Common myeloid progenitor, CD34-positive (primary cell): Measurements from ENCODE around the gene TCF20.

Experiments used
- CTCF ChIA-PET: fragments of 350-600 bp; sonication (Branson Sonifier 250); formaldehyde crosslinking; loops from one replicate; lab custom pipeline; 2021; ENCODE audit warnings: antibody characterized with exemption; lab: Charles Lee
- POLR2A ChIA-PET: fragments of 350-600 bp; sonication (Branson Sonifier 250); formaldehyde crosslinking; loops from one replicate; lab custom pipeline; 2021; ENCODE audit warnings: antibody characterized with exemption; lab: Charles Lee
- DNase-seq, 3 donors: peaks; one replicate each; pipeline versions ENCODE4 v3.0.0 to v3.0.0-alpha.2; 2013
- H3K27ac ChIP-seq, 2 experiments: 1 replicate in 1 of 2; 2 replicates in 1 of 2; pipeline ENCODE4 v1.7.0; 2013; ENCODE audit warnings: inconsistent platforms in 2 of 2, low read length in 2 of 2, mild to moderate bottlenecking in 2 of 2, low read depth in 1 of 2, moderate library complexity in 1 of 2; ENCODE audit not compliant: severe bottlenecking in 2 of 2, insufficient read depth in 1 of 2, poor library complexity in 1 of 2
- H3K27me3 ChIP-seq, 5 experiments: replicated peaks in 2 of 5; 1 replicate in 3 of 5; 2 replicates in 2 of 5; pipeline versions ENCODE4 v1.6.1 to v1.7.0; 2013; ENCODE audit warnings: low read length in 4 of 5, mild to moderate bottlenecking in 2 of 5, moderate library complexity in 2 of 5, inconsistent platforms in 1 of 5; ENCODE audit not compliant: insufficient read depth in 5 of 5, control insufficient read depth in 4 of 5
- H3K36me3 ChIP-seq, 4 experiments: 1 replicate in 2 of 4; 2 replicates in 2 of 4; pipeline versions ENCODE4 v1.6.1 to v1.7.0; 2013; ENCODE audit warnings: low read length in 3 of 4, control low read depth in 1 of 4, mild to moderate bottlenecking in 1 of 4; ENCODE audit not compliant: control insufficient read depth in 4 of 4, insufficient read depth in 4 of 4
- H3K4me1 ChIP-seq, 4 experiments: 1 replicate in 3 of 4; 2 replicates in 1 of 4; pipeline versions ENCODE4 v1.6.1 to v1.7.1; 2013; ENCODE audit warnings: low read length in 3 of 4, mild to moderate bottlenecking in 3 of 4, control low read depth in 1 of 4, inconsistent platforms in 1 of 4, moderate library complexity in 1 of 4; ENCODE audit not compliant: control insufficient read depth in 4 of 4, insufficient read depth in 4 of 4; ENCODE audit errors: control extremely low read depth in 1 of 4
- H3K4me3 ChIP-seq, 7 experiments: 1 replicate in 4 of 7; 2 replicates in 3 of 7; pipeline versions ENCODE4 v1.5.1 to v1.7.0; 2013; ENCODE audit warnings: mild to moderate bottlenecking in 7 of 7, low read length in 6 of 7, moderate library complexity in 6 of 7, inconsistent platforms in 2 of 7, low read depth in 2 of 7, control low read depth in 1 of 7; ENCODE audit not compliant: insufficient read depth in 4 of 7, control insufficient read depth in 1 of 7; ENCODE audit errors: extremely low read depth in 1 of 7
- H3K9me3 ChIP-seq, 5 experiments: 1 replicate in 4 of 5; 2 replicates in 1 of 5; pipeline versions ENCODE4 v1.6.1 to v1.7.1; 2013; ENCODE audit warnings: low read length in 4 of 5, mild to moderate bottlenecking in 2 of 5, inconsistent platforms in 1 of 5, low read depth in 1 of 5, moderate library complexity in 1 of 5; ENCODE audit not compliant: control insufficient read depth in 4 of 5, insufficient read depth in 2 of 5; ENCODE audit errors: control extremely low read depth in 1 of 5
- WGBS: methylation state at CpG from one replicate; pipeline ENCODE4 v1.1.5; 2013; ENCODE audit not compliant: insufficient coverage; 5-methylcytosine and 5-hydroxymethylcytosine counted together

TCF20 gene

DNA sequence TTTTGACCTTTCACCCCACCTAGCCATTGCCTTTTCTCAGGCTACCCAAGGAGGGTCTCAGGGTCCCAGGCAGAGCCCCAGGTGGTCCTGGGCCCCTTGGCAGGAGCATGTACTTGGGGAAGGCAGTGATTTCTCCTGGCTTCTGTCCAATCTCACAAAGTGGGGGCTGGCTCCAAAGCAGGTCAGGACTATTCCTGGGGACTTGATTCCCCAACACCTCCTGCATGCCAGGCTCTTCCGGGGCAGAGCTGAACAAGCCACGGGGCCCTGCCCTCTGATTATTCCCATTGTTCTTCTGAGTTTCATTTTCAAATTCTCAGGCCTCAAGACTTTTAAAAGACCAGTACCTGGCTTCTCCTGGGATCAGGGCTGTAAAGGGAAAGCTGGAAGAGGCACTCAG, 1.5 kb upstream of the TCF20 start:
- no peak for DNase-seq
- no peak overlapping the region for H3K4me3 ChIP-seq
- H3K27me3 ChIP-seq = no peaks in the 10 kb centered on the region
- CTCF ChIA-PET = interaction anchor here (0.7 to 1.8 kb wide), 4 partner anchors 8 to 35 kb away, joined by 3 to 4 read pairs (median 3); no protein-coding TSS in a partner anchor
- peaks cover 10 to 25% (median 16%) of the 10 kb centered on the region in 4 experiments for H3K4me1 ChIP-seq
- no peaks in the 10 kb centered on the region for H3K36me3 ChIP-seq
- POLR2A ChIA-PET = interaction anchor here (1.7 kb wide), 1 partner anchor 10 kb away, joined by 3 read pairs; no protein-coding TSS in a partner anchor
- no peak overlapping the region for H3K27ac ChIP-seq
- WGBS = 100% methylated on average over 2 of the region's 2 CpGs
- H3K9me3 ChIP-seq = no peaks in the 10 kb centered on the region

DNA sequence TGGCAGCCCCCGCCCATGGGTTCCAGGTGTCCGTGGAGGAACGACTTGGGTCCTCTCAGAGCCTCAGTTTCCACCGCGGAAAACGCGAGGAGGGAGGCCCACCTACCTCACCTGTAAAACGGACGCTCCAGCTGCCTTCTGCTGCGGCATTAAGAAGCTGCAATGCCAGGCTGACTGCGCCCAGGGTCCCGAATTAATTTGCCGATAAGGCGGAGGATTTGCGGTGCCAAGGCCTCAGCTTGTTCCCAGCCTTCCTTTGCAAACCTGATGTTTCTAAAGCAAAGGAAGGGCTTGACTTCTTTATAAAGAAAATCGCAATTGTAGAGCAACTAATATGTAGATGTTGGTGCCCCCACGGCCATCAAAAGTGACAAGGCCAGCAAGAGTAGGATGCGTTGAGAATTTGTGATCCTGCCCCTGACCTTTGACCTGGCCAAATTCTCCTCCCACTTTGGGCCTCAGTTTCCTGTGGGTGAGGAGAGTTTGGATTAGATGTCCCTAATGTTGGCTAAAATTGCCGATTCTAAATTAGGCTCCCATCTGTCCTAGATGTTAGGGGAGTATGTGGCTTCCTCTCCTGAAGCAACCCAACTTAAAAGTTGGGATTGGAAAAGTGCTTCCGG, 849 bp upstream of the TCF20 start:
- peak overlapping the region in 3 of 7 experiments; percentile 57 to 69 (median 59) for H3K4me3 ChIP-seq
- no peaks in the 10 kb centered on the region for H3K27me3 ChIP-seq
- H3K36me3 ChIP-seq = no peaks in the 10 kb centered on the region
- no peak for DNase-seq
- peaks cover 10 to 25% (median 16%) of the 10 kb centered on the region in 4 experiments for H3K4me1 ChIP-seq
- no peak overlapping the region for H3K27ac ChIP-seq
- CTCF ChIA-PET = interaction anchor here (0.7 to 1.8 kb wide), 4 partner anchors 7 to 36 kb away, joined by 3 to 4 read pairs (median 3); no protein-coding TSS in a partner anchor
- POLR2A ChIA-PET = interaction anchor here (1.7 kb wide), 1 partner anchor 11 kb away, joined by 3 read pairs; no protein-coding TSS in a partner anchor
- WGBS = 91% methylated on average over 19 of the region's 20 CpGs
- H3K9me3 ChIP-seq = no peaks in the 10 kb centered on the region

DNA sequence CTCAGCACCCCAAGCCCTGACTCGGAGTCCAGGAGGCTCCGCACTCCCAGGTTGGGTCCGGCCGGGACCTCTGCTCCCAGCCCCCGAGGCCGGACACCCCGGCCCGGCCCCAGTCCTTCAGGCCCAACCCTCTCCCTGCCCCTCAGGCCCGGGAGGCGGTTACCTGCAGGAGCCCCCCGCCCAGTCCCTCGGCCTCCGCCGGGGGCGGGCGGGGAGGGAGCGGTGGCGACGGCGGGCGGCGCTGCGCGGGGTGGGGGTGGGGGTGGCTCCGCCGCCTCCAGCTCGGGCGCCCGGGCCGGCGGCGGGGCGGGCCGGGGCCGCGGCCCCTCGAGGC, 310 bp downstream of the TCF20 start:
- Histone ChIP-seq H3K27ac (peak overlapping the region; percentile 40 to 82), H3K4me3 (peak overlapping the region; percentile 65 to 88 (median 76)), H3K4me1 (peaks cover 10 to 25% (median 16%) of the 10 kb centered on the region in 4 experiments), H3K36me3 (no peaks in the 10 kb centered on the region), H3K9me3 (no peaks in the 10 kb centered on the region), H3K27me3 (no peaks in the 10 kb centered on the region)
- 0% methylated on average over 7 of the region's 37 CpGs for WGBS
- CTCF ChIA-PET = no interaction called here
- POLR2A ChIA-PET = no interaction called here
- DNase-seq = peak in 1 of 3 donors; percentile 44

DNA sequence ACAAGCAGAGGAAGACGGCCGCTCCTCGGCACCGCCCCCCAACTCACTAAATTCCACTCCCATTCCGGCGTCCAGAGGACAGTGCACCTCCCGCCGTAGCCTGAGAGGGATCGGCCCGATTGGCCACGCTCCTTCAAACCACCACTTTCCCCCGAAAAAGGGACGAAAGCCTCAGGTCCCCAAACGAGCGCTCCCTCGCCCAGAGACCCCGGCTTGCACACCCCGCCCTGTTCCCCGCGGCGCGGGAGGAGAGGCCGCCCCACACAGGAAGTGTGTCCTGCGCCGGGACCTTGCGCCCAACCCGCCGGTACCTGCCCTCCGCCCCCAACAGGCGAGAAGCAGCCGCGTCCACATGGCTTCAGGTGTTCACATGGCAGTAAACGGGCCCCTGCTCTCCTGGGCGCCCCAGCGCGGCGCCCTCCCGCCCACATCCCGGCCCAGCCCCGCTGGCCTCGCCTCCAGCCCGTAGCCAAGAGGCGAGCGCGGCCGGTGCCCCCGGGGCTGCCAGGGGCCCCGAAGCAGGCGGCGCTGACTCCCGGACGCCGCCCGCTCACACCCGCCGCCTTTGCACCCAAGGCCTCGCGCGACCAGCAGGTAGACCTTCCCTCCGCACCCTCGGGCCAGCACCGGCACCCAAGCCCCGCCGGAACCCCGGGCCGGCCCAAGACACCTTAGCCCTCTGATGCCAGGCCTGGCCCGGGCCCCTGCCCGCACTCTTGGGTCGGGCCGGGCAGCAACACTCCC, 849 bp downstream of the TCF20 start:
- POLR2A ChIA-PET = no interaction called here
- Histone ChIP-seq H3K27ac (peak overlapping the region; percentile 40 to 82), H3K36me3 (no peaks in the 10 kb centered on the region), H3K4me3 (peak overlapping the region; percentile 65 to 88 (median 76)), H3K4me1 (peaks cover 10 to 25% (median 16%) of the 10 kb centered on the region in 4 experiments), H3K9me3 (no peaks in the 10 kb centered on the region), H3K27me3 (no peaks in the 10 kb centered on the region)
- CTCF ChIA-PET = interaction anchor here (1.1 kb wide), 1 partner anchor 10 kb away, joined by 3 read pairs; no protein-coding TSS in a partner anchor
- under 1% methylated on average over 65 of the region's 70 CpGs for WGBS
- DNase-seq = peak; percentile 26 to 63 (median 41)

DNA sequence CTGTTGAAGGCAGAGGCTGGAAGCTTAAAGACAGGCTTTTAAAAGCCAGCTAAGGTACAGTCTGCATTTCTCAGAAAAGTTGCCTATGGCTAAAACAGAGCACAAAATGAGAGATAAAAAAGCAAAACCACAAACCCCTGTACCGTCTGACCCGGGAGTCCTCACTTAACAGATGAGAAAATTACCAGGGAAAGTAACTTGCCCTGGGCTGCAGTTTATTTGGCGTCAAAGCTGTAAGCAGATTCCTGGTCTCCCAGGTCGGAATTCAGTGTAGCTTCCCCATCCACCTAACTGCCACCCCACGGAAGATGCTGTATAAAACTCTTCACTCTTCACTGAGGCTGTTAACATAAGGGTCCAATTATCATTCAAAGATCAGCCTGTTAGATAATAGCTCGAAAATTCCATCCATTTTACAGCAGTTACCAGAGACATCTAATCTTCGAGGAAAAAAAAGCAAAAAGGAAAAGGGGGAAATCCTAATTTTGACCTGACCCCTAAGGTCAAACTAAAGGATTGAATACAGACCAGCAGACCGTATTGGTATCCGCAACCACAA, 1.5 kb downstream of the TCF20 start:
- H3K4me1 ChIP-seq = peaks cover 10 to 25% (median 17%) of the 10 kb centered on the region in 4 experiments
- no peaks in the 10 kb centered on the region for H3K36me3 ChIP-seq
- WGBS = 5% methylated on average over 8 of the region's 9 CpGs
- ChIA-PET CTCF (interaction anchor here (1.1 kb wide), 1 partner anchor 11 kb away, joined by 3 read pairs; no protein-coding TSS in a partner anchor), POLR2A (no interaction called here)
- no peak for DNase-seq
- peak overlapping the region; percentile 65 to 88 (median 76) for H3K4me3 ChIP-seq
- H3K9me3 ChIP-seq = no peaks in the 10 kb centered on the region
- peak overlapping the region in 1 of 2 experiments; percentile 82 for H3K27ac ChIP-seq
- no peaks in the 10 kb centered on the region for H3K27me3 ChIP-seq

DNA sequence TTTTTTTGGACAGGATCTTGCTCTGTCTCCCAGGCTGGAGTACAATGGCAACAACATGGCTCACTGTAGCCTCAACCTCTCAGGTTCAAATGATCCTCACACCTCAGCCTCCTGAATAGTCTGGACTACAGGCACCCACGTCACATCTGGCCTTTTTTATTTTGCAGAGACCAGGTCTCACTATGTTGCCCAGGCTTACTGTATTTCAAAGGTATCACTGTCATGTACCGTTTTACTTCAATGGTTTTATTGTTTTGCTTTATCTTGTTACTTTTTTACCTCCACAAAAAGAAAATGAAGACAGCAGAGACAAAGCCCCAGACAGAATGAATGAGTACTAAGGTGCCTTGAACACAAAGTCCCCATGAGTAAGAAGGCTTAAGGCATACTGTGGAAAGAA, 5.1 kb downstream of the TCF20 start:
- CTCF ChIA-PET = no interaction called here
- Histone ChIP-seq H3K27me3 (no peaks in the 10 kb centered on the region), H3K27ac (no peak overlapping the region), H3K4me3 (no peak overlapping the region), H3K9me3 (no peaks in the 10 kb centered on the region), H3K4me1 (peaks cover 10 to 20% (median 14%) of the 10 kb centered on the region in 4 experiments), H3K36me3 (no peaks in the 10 kb centered on the region)
- POLR2A ChIA-PET = no interaction called here
- WGBS = no CpG with 5 or more reads among the region's 2 CpGs
- no peak for DNase-seq
